GM21619 (cell line): ENCODE data around the gene MED25.
"Not testable (repeated sequence)": the region's sequence is repeated elsewhere in the genome, so short reads cannot be mapped to it uniquely, and the experiment has no call there.

Experiments used
- ATAC-seq: cut with Tn5 transposase; IDR thresholded peaks from one replicate; pipeline ENCODE4 v1.9.1; 2021; ENCODE audit not compliant: unreplicated experiment

The MED25 gene

GRCh38 chr19:49814010-49814409, 4.1 kb upstream of the MED25 start:
- ATAC-seq, result no peak

DNA sequence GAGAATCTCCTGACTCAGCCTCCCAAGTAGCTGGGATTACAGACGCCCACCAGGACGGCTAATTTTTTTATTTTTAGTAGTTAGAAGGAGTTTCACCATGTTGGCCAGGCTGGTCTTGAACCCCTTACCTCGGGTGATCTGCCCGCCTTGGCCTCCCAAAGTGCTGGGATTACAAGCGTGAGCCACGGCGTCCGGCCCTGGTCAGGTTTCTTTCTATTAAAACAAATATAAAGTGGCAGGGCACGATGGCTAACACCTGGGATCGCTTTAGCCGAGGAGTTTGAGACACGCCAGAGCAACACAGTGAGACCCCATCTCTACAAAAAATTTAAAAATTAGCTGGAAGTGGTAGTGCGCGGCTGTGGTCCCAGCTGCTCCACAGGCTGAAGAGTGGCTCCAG, 1.5 kb upstream of the MED25 start:
- ATAC-seq, result no peak

DNA sequence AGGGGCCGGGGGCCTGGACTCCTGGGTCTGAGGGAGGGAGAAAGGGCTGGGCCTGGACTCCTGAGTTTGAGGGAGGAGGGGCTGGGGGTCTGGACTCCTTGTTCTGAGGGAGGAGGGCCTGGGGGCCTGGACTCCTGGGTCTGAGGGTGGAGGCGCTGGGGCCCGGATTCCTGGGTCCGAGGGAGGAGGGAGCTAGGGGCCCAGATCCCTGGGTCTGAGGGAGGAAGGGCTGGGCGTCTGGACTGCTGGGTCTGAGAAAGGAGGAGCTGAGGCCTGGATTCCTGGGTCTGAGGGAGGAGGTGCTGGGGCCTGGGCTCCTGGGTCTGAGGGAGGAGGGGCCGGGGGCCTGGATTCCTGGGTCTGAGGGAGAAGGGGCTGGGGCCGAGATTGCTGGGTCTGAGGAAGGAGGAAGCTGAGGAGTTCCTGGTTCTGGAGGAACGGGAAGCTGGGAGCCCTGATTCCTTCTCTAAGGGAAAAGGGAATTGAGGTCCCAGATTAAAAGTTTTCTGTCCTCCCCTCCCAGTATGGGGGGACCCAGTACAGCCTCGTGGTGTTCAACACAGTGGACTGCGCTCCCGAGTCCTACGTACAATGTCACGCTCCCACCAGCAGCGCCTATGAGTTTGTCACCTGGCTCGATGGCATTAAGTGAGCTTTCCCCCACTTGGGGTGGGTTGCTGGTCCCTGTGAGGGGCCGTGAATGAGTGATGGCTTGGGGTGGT, 721 bp downstream of the MED25 start:
- ATAC-seq, result no peak

GRCh38 chr19:49819452-49820115, 1.5 kb downstream of the MED25 start:
- ATAC-seq, result not testable (repeated sequence)

DNA sequence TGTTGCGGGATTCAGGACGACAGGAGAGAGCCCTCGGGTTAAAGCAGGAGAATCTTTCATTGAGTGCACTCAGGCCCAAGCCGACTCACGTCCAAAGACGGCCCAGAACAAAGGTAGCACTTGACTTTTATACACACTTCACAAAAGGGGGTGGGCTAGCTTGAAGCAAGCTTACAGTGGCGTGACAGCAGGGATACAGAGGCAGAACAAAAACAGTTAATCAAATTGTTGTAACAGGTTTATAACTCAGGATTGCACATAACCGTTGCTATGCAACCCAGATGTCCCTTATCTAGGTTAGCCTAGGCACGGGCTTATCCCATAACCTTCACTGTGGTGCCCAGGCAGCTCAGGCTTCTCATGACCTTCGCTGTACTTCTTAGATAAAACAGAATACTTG, 2.0 kb downstream of the MED25 start:
- ATAC-seq, result no peak

DNA sequence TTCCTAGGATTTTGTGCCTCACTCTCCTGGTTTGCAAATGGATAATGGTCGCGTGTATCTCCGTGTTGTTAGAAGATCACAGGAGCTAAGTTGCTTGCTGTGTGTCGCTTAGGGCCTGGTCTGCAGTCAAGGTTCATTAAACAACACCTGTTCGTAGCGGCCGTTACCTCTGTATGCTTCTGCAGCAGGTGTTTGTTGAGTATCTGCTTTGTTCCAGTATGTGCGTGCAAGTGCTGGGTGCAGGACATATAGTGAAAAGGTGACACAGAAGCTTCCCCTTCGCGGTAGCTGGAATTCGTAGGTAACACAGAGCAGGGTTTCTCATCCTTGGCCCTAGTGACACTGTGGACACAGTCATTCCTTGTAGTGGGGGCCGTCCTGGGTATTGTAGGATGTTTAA, 5.4 kb downstream of the MED25 start:
- no peak for ATAC-seq

- ATAC-seq, result no peak
Observed at GRCh38 chr19:49824662-49825061, 6.6 kb downstream of the MED25 start.

GRCh38 chr19:49827034-49827433, 8.9 kb downstream of the MED25 start:
- ATAC-seq, result no peak

DNA sequence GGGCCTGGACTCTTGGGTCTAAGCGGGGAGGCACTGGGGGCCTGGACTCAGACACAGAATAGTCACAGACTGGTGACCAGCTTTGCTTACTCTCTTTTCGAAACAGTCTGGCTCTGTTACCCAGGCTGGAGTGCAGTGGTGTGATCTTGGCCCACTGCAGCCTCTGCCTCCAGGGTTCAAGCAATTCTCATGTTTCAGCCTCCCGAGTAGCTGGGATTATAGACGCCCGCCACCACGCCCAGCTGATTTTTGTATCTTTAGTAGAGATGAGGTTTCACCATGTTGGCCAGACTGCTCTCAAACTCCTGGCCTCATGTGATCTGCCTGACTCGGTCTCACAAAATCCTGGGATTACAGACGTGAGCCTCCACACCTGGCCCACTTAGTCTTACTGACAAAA, 11.1 kb downstream of the MED25 start:
- ATAC-seq, result no peak

DNA sequence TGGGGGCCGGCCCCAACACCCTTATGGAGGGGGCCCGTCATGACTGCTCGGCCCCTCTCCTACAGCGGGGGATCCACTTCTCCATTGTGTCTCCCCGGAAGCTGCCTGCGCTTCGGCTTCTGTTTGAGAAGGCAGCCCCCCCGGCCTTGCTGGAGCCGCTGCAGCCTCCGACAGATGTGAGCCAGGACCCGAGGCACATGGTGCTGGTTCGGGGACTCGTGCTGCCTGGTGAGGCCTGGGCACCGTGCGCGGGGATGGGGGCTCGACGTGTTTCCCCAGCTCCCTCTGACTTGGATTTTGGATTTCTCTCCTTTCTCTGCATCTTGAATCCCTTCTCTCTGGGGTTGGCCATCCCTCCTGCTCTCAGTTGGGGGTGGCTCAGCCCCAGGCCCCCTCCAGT, 11.6 kb downstream of the MED25 start:
- no peak for ATAC-seq

GRCh38 chr19:49830766-49831165, 12.7 kb downstream of the MED25 start:
- no peak for ATAC-seq

GRCh38 chr19:49831592-49831991, 13.5 kb downstream of the MED25 start:
- no peak for ATAC-seq

DNA sequence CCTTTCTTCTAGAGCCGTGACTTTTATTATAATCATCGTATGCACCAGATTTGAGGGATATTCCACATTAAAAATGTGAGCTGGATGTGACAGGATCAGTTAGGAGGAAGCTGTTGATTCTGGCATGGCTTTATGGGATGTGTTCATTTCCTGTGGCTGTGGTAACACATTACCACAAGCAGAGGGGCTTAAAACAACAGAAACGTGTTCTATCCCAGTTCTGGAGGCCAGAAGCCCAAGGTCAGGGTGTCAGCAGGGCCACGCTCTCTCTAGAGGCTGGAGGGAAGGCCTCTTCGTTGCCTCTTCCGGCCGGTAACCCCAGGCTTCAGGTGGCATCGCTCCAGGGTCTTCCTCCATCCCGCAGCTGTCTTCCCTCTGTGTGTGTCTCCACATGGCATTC, 14.5 kb downstream of the MED25 start:
- no peak for ATAC-seq

- ATAC-seq, result no peak
Observed at GRCh38 chr19:49833599-49833998, 15.5 kb downstream of the MED25 start.

DNA sequence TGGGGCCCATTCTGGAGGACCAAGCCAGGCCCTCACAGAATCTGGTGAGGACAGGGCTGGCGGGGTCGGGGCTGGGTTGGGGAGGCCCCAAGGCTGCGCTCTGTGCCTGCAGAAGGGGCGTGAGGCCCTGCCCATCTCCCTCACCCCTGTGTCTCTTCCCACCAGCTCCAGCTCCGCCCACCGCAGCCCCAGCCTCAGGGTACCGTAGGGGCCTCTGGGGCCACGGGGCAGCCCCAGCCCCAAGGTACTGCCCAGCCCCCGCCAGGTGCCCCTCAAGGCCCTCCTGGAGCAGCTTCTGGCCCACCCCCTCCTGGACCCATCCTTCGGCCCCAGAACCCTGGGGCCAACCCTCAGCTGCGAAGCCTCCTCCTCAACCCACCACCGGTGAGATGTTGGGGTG, 17.5 kb downstream of the MED25 start:
- no peak for ATAC-seq

- ATAC-seq, result no peak
Observed at GRCh38 chr19:49836176-49837008, 18.3 kb downstream of the MED25 start.

DNA sequence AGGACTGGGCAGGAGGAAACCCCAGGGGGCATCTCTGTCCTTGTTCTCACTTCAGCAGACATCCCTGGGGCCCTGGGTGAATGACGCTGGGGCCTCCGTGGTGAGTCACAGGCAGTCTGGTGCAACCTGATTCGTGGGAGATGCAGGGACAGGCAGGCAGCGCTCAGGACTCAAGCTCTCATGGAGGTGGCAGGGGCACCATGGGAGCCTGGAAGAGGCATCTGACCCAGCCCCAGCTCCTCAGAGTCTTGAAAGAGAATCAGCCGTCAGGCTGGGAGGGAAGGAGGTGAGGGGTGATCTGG, 18.9 kb downstream of the MED25 start:
- ATAC-seq, result no peak

GRCh38 chr19:49837425-49837824, 19.3 kb downstream of the MED25 start:
- ATAC-seq, result no peak

DNA sequence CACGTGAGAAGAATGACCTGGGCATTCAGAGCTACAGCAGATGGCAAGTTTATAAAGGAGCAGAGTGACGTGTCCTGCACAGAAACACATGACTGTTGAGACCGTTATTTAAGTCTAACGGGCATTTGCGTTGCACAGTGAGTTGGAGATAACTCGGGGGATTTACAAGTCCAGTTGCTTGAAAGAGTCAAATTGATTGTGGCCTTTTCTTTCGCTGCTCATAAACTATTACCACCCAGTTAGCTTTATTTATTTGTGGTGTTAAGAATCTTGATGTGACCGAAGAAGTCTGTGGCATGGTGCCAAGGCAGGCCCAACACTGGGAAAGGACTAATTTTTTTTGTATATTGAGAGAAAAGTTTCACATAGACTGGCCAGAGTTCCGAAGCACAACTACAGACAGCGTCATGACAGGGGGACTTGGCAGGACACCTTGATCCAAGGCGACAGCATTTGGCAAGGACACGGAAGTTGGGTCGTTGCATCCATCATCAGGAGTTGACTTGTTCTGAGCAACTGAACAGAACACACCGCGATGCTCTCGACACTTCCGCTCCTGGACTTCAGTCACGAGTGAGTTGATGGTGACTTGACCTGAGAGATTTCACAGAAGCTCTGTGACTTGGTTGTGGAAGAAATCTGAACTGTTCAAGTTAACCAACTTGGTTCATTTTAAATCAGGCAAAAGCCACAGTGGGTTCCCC, 20.9 kb downstream of the MED25 start:
- no peak for ATAC-seq

DNA sequence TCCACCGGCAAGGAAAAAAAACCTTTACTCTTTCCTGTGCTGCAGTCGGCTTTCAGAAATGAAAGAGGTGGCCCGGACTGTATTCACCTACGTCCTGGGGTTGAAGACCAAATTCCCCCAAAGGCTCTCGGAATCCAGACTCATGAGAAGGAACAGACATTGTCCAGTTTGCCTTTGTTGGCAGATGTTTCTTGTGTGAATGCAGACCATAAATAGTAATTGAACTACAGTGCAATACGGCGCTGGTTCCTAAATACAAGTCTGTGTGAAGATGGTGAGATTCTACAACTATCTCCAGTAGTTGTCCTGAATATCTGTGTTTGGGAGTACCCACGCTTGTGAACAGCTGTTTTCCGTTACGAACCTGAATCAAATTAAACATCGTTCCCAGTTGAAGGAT, 21.6 kb downstream of the MED25 start:
- ATAC-seq, result no peak

GRCh38 chr19:49840321-49840720, 22.2 kb downstream of the MED25 start:
- ATAC-seq, result no peak
